ENCODE data around the gene CDKN2B.
A peak's percentile ranks its signal among the peaks of the same experiment; 100 is the strongest.

The CDKN2B gene

GRCh38 chr9:21993893-21994555 is 15.1 kb downstream of the CDKN2B start, which contains the start of gene CDKN2A:
CDKN2A (minus strand) TSS chr9:21994392.
- no peak for DNase-seq

DNA sequence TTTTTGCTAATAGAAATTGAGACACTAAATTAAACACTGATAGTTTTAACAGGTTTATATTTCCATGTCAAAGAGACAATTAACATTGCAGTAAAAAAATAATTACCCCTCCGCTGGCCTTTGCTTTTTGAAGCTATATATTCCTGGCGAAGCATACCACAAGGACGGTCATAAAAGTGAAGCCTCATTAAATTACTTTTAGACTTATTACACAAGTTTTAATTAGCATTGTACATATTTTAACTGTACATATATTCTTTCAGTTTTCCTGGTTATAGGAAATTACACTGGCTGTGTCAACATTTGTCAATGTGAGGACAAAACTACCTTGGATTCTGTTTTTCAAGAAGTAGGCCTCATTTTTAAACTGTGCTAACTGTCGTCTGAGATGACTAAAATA is 16.1 kb downstream of the CDKN2B start:
- no peak for DNase-seq

DNA sequence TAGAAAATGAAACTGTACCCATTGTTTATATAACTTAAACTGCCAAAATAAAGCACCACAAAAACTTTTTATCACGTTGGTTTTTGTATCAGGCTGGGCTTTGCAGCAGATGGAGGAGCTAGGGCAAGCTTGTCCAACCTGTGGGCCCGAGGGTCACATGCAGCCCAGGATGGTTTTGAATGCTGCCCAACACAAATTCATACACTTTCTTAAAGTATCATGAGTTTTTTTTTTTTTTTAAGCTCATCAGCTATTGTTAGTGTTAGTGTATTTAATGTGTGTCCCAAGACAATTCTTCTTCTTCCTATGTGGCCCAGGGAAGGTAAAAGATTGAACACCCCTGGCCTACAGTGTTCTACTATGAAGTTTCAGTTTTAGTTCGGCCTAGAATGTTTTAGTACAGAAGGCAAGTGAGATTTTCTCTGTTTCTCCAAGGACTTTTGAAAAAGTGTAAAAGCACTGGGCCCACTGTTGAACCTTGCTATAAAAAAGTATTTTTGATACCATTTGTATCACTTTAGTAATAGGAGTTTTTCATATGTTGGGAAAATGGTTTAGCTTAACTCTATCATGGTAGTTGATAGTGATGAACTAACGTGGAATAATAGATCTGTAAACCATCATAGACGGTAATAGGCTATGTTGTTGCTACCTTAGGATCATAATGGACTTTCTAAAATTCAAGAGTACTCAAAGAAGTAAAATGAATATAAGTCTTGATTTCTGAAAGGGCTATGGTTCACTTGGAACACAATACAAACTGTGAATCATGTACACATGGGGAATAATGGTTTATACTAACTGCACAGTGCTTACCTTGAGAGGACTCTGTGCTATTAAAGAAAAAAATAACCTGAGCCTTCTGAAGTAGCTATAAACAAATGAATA is 17.8 kb downstream of the CDKN2B start:
- no peak for DNase-seq

- no peak for DNase-seq
These were observed 19.5 kb downstream of the CDKN2B start for GRCh38 chr9:21989440-21990189.

GRCh38 chr9:21988056-21988990 is 20.8 kb downstream of the CDKN2B start:
- no peak for DNase-seq

DNA sequence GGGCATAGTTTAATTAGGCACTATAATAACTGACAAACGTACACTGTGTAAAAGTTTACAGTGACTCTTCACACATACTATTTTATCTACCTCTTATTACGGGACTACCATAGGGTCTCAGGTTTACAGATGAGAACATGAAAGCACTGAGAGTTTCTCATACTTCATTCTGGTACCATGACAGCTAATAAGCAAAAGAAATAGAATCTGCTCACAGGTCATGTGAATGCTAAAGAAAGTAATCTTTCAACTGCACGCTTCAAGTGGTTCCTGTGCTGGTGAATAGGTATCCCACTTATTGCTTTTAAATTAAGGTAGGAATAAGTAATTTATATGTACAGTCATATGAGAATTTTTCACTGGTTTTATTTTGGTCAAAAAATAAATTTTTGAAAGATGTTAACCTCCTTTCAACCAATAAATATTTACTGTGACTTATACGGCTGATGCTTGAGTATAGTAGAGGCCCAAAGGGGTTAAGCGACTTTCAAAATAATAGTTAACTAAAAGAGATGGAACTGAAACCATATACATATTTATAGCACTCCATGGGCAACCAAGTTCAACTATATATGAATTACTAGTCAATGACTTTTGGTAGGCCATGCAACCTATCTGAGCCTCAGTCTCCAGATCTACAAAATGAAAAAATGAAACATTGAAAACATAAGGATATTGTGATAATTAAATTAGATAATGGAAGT is 23.0 kb downstream of the CDKN2B start:
- no peak for DNase-seq

- DNase-seq: no peak
These were observed 25.0 kb downstream of the CDKN2B start for GRCh38 chr9:21984101-21984500.

DNA sequence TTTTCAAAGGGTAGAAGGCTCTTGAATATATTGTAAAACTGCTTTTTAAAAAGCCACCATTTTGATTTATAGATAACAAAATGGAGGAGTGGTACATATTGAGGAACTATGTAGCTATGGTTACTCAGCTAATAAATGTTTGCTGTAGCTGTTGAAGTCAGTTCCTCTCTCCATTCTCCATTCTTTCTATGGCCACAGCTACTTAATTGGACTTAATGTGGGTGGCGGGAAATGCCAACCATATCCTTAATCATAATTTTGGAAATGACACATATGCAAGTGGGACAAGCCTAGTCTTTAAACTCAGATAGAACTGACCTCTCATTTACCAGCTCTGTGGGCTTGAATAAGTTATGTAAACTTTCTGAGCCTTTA is 25.6 kb downstream of the CDKN2B start:
- DNase-seq: no peak

GRCh38 chr9:21982861-21983560 is 26.1 kb downstream of the CDKN2B start:
- DNase-seq: no peak

DNA sequence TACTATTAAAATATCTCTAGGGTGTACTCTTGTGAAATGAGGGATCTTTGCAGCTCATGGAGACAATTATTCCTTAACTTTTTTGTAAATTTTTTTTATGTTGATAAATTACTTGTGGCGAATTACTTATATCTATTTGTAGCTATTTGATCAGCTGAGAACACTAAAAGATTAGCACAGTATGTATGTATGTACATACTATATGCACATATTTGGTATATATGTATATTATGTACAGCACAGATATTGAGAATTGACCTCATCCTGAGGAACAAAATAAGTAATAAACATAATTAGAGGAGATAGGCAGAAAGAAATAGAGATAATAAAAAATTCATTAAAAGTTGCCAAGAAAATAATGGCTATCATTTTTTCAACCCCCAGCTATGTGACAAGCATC is 26.7 kb downstream of the CDKN2B start:
- no peak for DNase-seq

DNA sequence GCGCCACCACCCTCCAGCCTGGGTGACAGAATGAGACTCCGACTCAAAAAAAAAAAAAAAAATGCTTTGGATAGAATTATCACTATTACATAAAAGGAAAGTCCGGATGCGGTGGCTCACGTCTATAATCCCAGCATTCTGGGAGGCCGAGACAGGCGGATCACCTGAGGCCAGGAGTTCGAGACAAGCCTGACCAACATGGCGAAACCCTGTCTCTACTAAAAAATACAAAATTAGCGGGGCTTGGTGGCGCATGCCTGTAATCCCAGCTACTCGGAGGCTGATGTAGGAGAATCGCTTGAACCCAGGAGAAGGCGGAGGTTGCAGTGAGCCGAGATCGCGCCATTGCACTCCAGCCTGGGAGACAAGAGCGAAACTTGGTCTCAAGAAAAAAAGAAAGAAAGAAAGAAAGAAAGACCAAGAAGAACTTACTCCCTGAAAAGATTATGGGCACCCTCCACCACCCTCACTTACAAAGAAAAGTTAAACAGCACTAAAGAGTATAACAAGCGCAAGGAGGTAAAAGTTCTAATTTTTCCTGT is 32.7 kb downstream of the CDKN2B start:
- DNase-seq: no peak

- peak; percentile 62 for DNase-seq
These were observed 34.2 kb downstream of the CDKN2B start for GRCh38 chr9:21974722-21975409.

- peak; percentile 26 for DNase-seq
These were observed 34.8 kb downstream of the CDKN2B start for GRCh38 chr9:21974343-21974721.

DNA sequence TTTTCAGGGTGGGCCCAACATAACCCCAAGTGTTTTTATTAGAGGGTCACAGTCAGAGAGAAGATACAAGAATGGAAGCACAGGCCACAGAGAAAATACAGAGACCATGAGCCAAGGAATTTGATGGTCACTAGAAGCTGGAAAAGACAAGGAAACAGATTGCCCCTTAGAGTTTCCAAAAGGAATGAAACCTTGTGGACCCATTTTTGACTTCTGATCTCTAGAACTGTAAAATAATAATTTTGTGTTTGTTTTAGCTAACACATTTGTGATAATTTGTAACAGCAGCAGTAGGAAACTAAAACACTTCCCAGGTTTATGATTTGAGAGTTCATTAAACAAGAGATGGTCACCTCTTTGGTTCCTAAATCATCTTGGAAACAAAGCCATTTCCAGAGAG is 36.7 kb downstream of the CDKN2B start:
- no peak for DNase-seq

DNA sequence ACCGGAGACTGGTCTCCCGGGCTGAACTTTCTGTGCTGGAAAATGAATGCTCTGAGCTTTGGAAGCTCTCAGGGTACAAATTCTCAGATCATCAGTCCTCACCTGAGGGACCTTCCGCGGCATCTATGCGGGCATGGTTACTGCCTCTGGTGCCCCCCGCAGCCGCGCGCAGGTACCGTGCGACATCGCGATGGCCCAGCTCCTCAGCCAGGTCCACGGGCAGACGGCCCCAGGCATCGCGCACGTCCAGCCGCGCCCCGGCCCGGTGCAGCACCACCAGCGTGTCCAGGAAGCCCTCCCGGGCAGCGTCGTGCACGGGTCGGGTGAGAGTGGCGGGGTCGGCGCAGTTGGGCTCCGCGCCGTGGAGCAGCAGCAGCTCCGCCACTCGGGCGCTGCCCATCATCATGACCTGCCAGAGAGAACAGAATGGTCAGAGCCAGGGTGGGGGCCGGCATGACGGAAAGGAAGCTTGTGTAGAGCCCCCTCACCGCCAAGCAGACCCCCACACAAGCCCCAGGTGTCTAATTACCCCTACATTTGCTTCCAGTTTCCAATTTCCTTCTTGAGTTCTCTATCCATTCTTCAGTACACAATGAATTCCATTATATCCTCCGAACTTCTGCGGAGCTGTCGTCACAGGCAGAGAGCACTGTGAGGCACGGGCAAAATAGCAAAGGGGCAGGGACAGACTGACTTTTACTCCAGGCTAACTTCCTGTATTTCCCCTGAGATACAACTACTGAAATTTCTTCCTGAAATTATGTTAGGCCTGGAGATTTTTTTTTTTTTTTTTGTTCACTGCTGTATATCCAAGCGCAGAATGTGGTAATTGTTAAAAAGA is 38.1 kb downstream of the CDKN2B start:
- no peak for DNase-seq

GRCh38 chr9:21969951-21970799 is 38.9 kb downstream of the CDKN2B start:
- no peak for DNase-seq

DNA sequence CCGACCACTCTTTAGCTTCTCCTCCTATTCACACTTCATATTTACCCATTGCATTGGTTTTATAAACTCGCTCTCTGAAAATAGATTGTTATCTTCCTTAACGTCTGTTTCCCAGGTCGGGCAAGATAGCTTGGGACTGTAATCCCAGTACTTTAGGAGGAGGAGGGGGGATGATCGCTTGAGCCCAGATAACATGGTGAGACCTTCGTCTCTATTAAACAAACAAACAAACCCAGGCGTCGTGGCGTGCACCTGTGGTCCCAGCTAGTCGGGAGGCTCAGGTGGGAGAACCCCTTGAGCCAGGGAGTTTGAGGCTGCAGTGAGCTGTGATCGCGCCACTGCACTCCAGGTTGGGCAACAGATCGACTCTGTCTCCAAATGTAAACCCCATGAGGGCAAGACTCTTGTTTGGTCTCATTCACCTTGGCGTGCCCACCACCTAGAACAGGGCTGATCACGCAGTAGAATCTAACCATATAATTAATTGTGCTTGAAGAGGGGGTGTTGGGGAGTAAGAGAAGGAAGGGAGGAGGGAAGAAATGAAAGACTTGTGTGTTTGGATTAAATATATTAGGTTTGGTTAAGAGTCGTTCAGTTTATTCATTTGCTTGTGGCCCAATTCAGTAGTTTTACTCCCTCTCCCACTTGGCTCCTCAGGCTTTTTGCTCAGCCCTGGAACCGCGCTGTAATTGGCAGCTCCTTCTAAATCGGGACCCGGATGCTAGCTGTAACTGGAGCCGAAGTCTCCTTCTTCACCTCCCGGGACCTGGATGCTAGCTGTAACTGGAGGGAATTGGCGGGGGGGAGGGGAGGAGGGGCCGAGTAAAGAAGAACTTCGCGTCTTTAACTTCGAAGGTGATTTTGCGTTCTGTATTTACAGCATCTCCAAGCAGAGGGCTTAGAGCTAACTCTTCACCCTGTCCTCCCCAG is 39.8 kb downstream of the CDKN2B start:
- DNase-seq: no peak
